ENCODE data around the gene TMEM200B. TPM values are rescaled to one million over a fixed set of nuclear protein-coding genes. Genes with fewer than 3 reads are reported as not detected.
"Not testable (repeated sequence)": the region's sequence is repeated elsewhere in the genome, so short reads cannot be mapped to it uniquely, and the experiment has no call there.

The TMEM200B gene
- total RNA-seq, 1 experiment from 2014 or later, result 9.0 TPM

DNA sequence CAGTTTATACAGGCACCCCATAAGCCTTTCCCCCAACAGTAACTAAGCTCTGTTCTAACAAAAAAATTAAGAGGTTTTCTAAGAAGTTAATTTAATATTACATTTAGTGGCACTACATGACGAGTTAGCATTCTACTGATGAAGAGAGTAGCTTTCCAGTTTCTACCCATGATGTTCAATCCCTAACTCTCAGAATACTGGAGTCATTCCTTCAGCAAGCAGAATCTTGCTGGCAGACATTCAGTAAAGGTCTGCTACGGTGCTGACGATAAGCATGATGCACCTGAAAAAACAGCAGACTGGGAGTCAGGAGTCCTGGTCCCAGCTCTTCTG, 33.5 kb upstream of the TMEM200B start:
- TF ChIP-seq EZH2phosphoT487 (IDR thresholded peaks at IDR 0.05; ENCODE audit: borderline replicate concordance, low read length), result no peak
- no peak for TF ChIP-seq EZH2 (IDR thresholded peaks at IDR 0.05; ENCODE audit: low read length, unreplicated experiment)
- TF ChIP-seq, protein P1, sequence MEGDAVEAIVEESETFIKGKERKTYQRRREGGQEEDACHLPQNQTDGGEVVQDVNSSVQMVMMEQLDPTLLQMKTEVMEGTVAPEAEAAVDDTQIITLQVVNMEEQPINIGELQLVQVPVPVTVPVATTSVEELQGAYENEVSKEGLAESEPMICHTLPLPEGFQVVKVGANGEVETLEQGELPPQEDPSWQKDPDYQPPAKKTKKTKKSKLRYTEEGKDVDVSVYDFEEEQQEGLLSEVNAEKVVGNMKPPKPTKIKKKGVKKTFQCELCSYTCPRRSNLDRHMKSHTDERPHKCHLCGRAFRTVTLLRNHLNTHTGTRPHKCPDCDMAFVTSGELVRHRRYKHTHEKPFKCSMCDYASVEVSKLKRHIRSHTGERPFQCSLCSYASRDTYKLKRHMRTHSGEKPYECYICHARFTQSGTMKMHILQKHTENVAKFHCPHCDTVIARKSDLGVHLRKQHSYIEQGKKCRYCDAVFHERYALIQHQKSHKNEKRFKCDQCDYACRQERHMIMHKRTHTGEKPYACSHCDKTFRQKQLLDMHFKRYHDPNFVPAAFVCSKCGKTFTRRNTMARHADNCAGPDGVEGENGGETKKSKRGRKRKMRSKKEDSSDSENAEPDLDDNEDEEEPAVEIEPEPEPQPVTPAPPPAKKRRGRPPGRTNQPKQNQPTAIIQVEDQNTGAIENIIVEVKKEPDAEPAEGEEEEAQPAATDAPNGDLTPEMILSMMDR (conservative IDR thresholded peaks at IDR 0.05; ENCODE audit: low read depth, low read length), result no peak
- no peak overlapping the region for H2AFZ ChIP-seq (ENCODE audit: low read length)
- no peak overlapping the region for H3K27ac ChIP-seq (ENCODE audit: low read length)
- no TSS peak for BruUV-seq (replicated peaks)
- no peaks in the 10 kb centered on the region for H3K9me3 ChIP-seq (ENCODE audit: low read length)
- no peaks in the 10 kb centered on the region for H3F3A ChIP-seq (ENCODE audit: low read length, unreplicated experiment)
- H3K9me2 ChIP-seq (replicated peaks; ENCODE audit: low read length), result no peaks in the 10 kb centered on the region
- no peak overlapping the region for H3K4me2 ChIP-seq (ENCODE audit: low read length)
- ATAC-seq (no peak), DNase-seq (no peak)
- H3K36me3 ChIP-seq (ENCODE audit: low read depth, low read length), result peaks cover 76% of the 10 kb centered on the region
- ChIA-PET POLR2A (ENCODE audit: unreplicated experiment) (no interaction called here), CTCF (no interaction called here)
- intact Hi-C loops (cut with micrococcal nuclease), result no loop called here
- H4K20me1 ChIP-seq (ENCODE audit: low read length), result peaks cover 13% of the 10 kb centered on the region
- no peak overlapping the region for H3K9ac ChIP-seq (ENCODE audit: low read length)
- no peaks in the 10 kb centered on the region for H3K27me3 ChIP-seq (ENCODE audit: low read length)
- peaks cover 37% of the 10 kb centered on the region for H3K79me2 ChIP-seq (ENCODE audit: low read length)
- H3K4me1 ChIP-seq (ENCODE audit: insufficient read depth, low read length), result no peaks in the 10 kb centered on the region
- no peak overlapping the region for H3K4me3 ChIP-seq (ENCODE audit: low read length)

- Histone ChIP-seq H3K4me3 (ENCODE audit: low read length) (no peak overlapping the region), H3K9ac (ENCODE audit: low read length) (no peak overlapping the region), H3K36me3 (ENCODE audit: low read depth, low read length) (peaks cover 78% of the 10 kb centered on the region), H3F3A (ENCODE audit: low read length, unreplicated experiment) (no peaks in the 10 kb centered on the region), H3K79me2 (ENCODE audit: low read length) (peaks cover 36% of the 10 kb centered on the region), H3K9me2 (replicated peaks; ENCODE audit: low read length) (no peaks in the 10 kb centered on the region), H4K20me1 (ENCODE audit: low read length) (peaks cover 13% of the 10 kb centered on the region), H3K9me3 (ENCODE audit: low read length) (no peaks in the 10 kb centered on the region), H3K27ac (ENCODE audit: low read length) (no peak overlapping the region), H3K4me1 (ENCODE audit: insufficient read depth, low read length) (no peaks in the 10 kb centered on the region), H2AFZ (ENCODE audit: low read length) (no peak overlapping the region), H3K4me2 (ENCODE audit: low read length) (no peak overlapping the region), H3K27me3 (ENCODE audit: low read length) (no peaks in the 10 kb centered on the region)
- DNase-seq (no peak), ATAC-seq (no peak)
- TF ChIP-seq, protein P1 (conservative IDR thresholded peaks at IDR 0.05; ENCODE audit: low read depth, low read length), result no peak
- TF ChIP-seq EZH2phosphoT487 (IDR thresholded peaks at IDR 0.05; ENCODE audit: borderline replicate concordance, low read length) (no peak), EZH2 (IDR thresholded peaks at IDR 0.05; ENCODE audit: low read length, unreplicated experiment) (no peak)
- intact Hi-C loops (cut with micrococcal nuclease), result no loop called here
- ChIA-PET CTCF (no interaction called here), POLR2A (ENCODE audit: unreplicated experiment) (no interaction called here)
- no TSS peak for BruUV-seq (replicated peaks)
These were observed 33.0 kb upstream of the TMEM200B start for GRCh38 chr1:29156543-29157268.

- intact Hi-C loops (cut with micrococcal nuclease), result no loop called here
- peaks cover 88% of the 10 kb centered on the region for H3K36me3 ChIP-seq (ENCODE audit: low read depth, low read length)
These were observed 28.5 kb upstream of the TMEM200B start for GRCh38 chr1:29152046-29152805.

GRCh38 chr1:29150346-29150745, 26.6 kb upstream of the TMEM200B start:
- H3K79me2 ChIP-seq (ENCODE audit: low read length); H3K9me3 ChIP-seq (ENCODE audit: low read length); DNase-seq; H2AFZ ChIP-seq (ENCODE audit: low read length); CTCF ChIA-PET; H4K20me1 ChIP-seq (ENCODE audit: low read length); H3K9me2 ChIP-seq (replicated peaks; ENCODE audit: low read length); H3K27me3 ChIP-seq (ENCODE audit: low read length); BruUV-seq (replicated peaks); H3F3A ChIP-seq (ENCODE audit: low read length, unreplicated experiment); H3K4me2 ChIP-seq (ENCODE audit: low read length); H3K27ac ChIP-seq (ENCODE audit: low read length); H3K9ac ChIP-seq (ENCODE audit: low read length); intact Hi-C loops (cut with micrococcal nuclease); ATAC-seq; H3K4me3 ChIP-seq (ENCODE audit: low read length): not testable (repeated sequence)
- POLR2A ChIA-PET (ENCODE audit: unreplicated experiment), result interaction anchor here (0.6 kb wide), 1 partner anchor 28 kb away, joined by 8 read pairs; no protein-coding TSS in a partner anchor
- H3K4me1 ChIP-seq (ENCODE audit: insufficient read depth, low read length), result peaks cover 28% of the 10 kb centered on the region
- H3K36me3 ChIP-seq (ENCODE audit: low read depth, low read length), result peaks cover 77% of the 10 kb centered on the region

More at GRCh38 chr1:29152046-29152805, 28.5 kb upstream of the TMEM200B start:
- BruUV-seq (replicated peaks), result no TSS peak
- CTCF ChIA-PET, result no interaction called here
- peaks cover 8% of the 10 kb centered on the region for H3F3A ChIP-seq (ENCODE audit: low read length, unreplicated experiment)
- H3K4me2 ChIP-seq (ENCODE audit: low read length), result no peak overlapping the region
- POLR2A ChIA-PET (ENCODE audit: unreplicated experiment), result no interaction called here
- no peak overlapping the region for H3K27ac ChIP-seq (ENCODE audit: low read length)
- no peaks in the 10 kb centered on the region for H3K9me3 ChIP-seq (ENCODE audit: low read length)
- H3K4me1 ChIP-seq (ENCODE audit: insufficient read depth, low read length), result peaks cover 12% of the 10 kb centered on the region
- H4K20me1 ChIP-seq (ENCODE audit: low read length), result peaks cover 6% of the 10 kb centered on the region; the same call in 1 of the 2 replicates
- H3K27me3 ChIP-seq (ENCODE audit: low read length), result no peaks in the 10 kb centered on the region
- no peak overlapping the region for H3K9ac ChIP-seq (ENCODE audit: low read length)
- no peaks in the 10 kb centered on the region for H3K9me2 ChIP-seq (replicated peaks; ENCODE audit: low read length)
- H3K4me3 ChIP-seq (ENCODE audit: low read length), result no peak overlapping the region
- ATAC-seq (no peak), DNase-seq (no peak)
- no peak for TF ChIP-seq EZH2phosphoT487 (IDR thresholded peaks at IDR 0.05; ENCODE audit: borderline replicate concordance, low read length)
- no peak for TF ChIP-seq EZH2 (IDR thresholded peaks at IDR 0.05; ENCODE audit: low read length, unreplicated experiment)
- TF ChIP-seq, protein P1 (conservative IDR thresholded peaks at IDR 0.05; ENCODE audit: low read depth, low read length), result no peak
- H2AFZ ChIP-seq (ENCODE audit: low read length), result no peak overlapping the region
- peaks cover 19% of the 10 kb centered on the region for H3K79me2 ChIP-seq (ENCODE audit: low read length)
